Loucy (cell line): ENCODE measurements around the gene LDHB.

Experiments used
- H2AFZ ChIP-seq: fragments of 200-600 bp; sonication (generic); 2 replicates; pipeline ENCODE4 v1.6.0; 2016; ENCODE audit warnings: antibody characterized with exemption, mild to moderate bottlenecking, low read length, moderate library complexity
- H3F3A ChIP-seq: fragments of 200-600 bp; 2 replicates; pipeline ENCODE4 v1.6.0; 2016; ENCODE audit warnings: antibody characterized with exemption, low read depth, mild to moderate bottlenecking
- H3K27me3 ChIP-seq: fragments of 200-600 bp; sonication (generic); 2 replicates; pipeline ENCODE4 v1.6.1; 2014; ENCODE audit warnings: low read length, mild to moderate bottlenecking; ENCODE audit not compliant: insufficient read depth, poor library complexity, severe bottlenecking
- H3K36me3 ChIP-seq: fragments of 200-600 bp; sonication (generic); 2 replicates; pipeline ENCODE4 v1.6.1; 2016; ENCODE audit warnings: low read length; ENCODE audit not compliant: insufficient read depth
- H3K4me1 ChIP-seq: fragments of 200-600 bp; sonication (generic); 2 replicates; pipeline ENCODE4 v1.5.1; 2014; ENCODE audit warnings: low read length, mild to moderate bottlenecking; ENCODE audit not compliant: insufficient read depth, poor library complexity, severe bottlenecking
- H3K4me2 ChIP-seq: fragments of 200-600 bp; sonication (generic); 2 replicates; pipeline ENCODE4 v1.6.0; 2014; ENCODE audit warnings: antibody characterized with exemption, low read length, low read depth, mild to moderate bottlenecking; ENCODE audit not compliant: poor library complexity, severe bottlenecking
- H3K4me3 ChIP-seq: fragments of 200-600 bp; sonication (generic); 2 replicates; pipeline ENCODE4 v1.5.1; 2014; ENCODE audit warnings: low read length, mild to moderate bottlenecking, mixed read lengths; ENCODE audit not compliant: poor library complexity, severe bottlenecking
- H3K79me2 ChIP-seq: fragments of 200-600 bp; sonication (generic); 2 replicates; pipeline ENCODE4 v1.6.1; 2014; ENCODE audit warnings: low read length; ENCODE audit not compliant: insufficient read depth
- H3K9ac ChIP-seq: fragments of 200-600 bp; sonication (generic); 2 replicates; pipeline ENCODE4 v1.6.0; 2014; ENCODE audit warnings: mild to moderate bottlenecking, low read depth, low read length, moderate library complexity; ENCODE audit not compliant: poor library complexity, severe bottlenecking
- H3K9me2 ChIP-seq: fragments of 200-600 bp; sonication (generic); replicated peaks from 2 replicates; pipeline ENCODE4 v1.6.1; 2016; ENCODE audit warnings: low read depth, low read length, mixed read lengths
- H3K9me3 ChIP-seq: fragments of 200-600 bp; sonication (generic); 2 replicates; pipeline ENCODE4 v1.6.1; 2014; ENCODE audit warnings: mild to moderate bottlenecking, antibody characterized with exemption, low read length, low read depth; ENCODE audit not compliant: insufficient read depth
- H4K20me1 ChIP-seq: fragments of 200-600 bp; sonication (generic); 2 replicates; pipeline ENCODE4 v1.6.0; 2014; ENCODE audit warnings: antibody characterized with exemption, low read length, mild to moderate bottlenecking; ENCODE audit not compliant: insufficient read depth, poor library complexity, severe bottlenecking
- EZH2phosphoT487 ChIP-seq: fragments of 200-600 bp; IDR thresholded peaks from 2 replicates; pipeline ENCODE4 v1.6.1; 2018; ENCODE audit warnings: antibody characterized with exemption, mild to moderate bottlenecking, moderate library complexity, borderline replicate concordance
- TF ChIP-seq, protein P1 (sequence below): fragments of 200-600 bp; sonication (generic); conservative IDR thresholded peaks from 2 replicates; pipeline ENCODE4 v1.5.1; 2014; ENCODE audit warnings: mild to moderate bottlenecking, antibody characterized with exemption, low read length

Gene LDHB

DNA sequence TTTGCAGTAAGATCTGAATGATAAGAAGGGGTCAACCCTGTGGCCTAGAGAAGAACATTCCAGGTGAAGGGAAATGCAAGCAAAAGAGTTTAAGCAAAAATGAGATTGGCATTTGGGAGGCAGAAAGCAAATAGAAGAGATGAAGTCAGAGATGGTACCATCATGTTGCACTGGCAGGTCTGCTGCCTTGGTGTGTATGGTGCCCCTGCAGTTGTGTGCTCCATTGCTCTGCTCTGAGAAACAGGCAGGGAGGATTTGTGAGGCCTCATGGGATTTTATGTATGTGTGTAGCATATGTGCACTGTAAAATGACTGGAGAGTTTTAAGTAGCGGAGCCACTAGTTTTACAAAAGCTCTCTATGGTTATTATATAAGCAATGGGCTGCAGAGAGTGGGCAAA lies 6.6 kb downstream of the LDHB start:
- Histone ChIP-seq H3K36me3 (peaks cover 83% of the 10 kb centered on the region), H3K27me3 (no peaks in the 10 kb centered on the region), H3K9me3 (no peaks in the 10 kb centered on the region), H4K20me1 (peaks cover 83% of the 10 kb centered on the region), H3K4me1 (peaks cover 59% of the 10 kb centered on the region), H3K4me3 (peak overlapping the region; percentile 97), H3K9me2 (no peaks in the 10 kb centered on the region), H2AFZ (no peak overlapping the region), H3F3A (no peaks in the 10 kb centered on the region), H3K79me2 (peaks cover 94% of the 10 kb centered on the region), H3K4me2 (peak overlapping the region; percentile 95), H3K9ac (peak overlapping the region; percentile 2)
- TF ChIP-seq, protein P1, sequence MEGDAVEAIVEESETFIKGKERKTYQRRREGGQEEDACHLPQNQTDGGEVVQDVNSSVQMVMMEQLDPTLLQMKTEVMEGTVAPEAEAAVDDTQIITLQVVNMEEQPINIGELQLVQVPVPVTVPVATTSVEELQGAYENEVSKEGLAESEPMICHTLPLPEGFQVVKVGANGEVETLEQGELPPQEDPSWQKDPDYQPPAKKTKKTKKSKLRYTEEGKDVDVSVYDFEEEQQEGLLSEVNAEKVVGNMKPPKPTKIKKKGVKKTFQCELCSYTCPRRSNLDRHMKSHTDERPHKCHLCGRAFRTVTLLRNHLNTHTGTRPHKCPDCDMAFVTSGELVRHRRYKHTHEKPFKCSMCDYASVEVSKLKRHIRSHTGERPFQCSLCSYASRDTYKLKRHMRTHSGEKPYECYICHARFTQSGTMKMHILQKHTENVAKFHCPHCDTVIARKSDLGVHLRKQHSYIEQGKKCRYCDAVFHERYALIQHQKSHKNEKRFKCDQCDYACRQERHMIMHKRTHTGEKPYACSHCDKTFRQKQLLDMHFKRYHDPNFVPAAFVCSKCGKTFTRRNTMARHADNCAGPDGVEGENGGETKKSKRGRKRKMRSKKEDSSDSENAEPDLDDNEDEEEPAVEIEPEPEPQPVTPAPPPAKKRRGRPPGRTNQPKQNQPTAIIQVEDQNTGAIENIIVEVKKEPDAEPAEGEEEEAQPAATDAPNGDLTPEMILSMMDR, result no peak
- no peak for TF ChIP-seq EZH2phosphoT487

DNA sequence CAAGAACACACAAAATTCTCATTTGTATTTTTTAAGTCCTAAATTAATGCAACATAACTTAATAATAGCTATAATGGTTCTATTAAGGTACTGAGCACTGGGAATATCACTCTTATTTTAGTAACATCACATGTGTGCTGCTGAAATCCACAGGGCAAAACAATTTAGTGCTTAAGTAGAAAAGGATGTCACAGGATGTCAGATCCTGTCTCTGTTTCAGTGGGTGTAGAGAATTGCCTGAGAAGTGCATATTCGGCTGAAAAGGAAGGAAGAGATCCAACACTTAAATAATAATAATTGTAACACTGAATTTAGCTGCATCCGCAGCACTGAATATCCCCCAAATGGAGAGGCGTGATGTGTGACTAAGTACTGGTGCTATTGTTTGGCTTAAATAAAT lies 8.6 kb downstream of the LDHB start:
- Histone ChIP-seq H3K36me3 (peaks cover 94% of the 10 kb centered on the region), H3F3A (no peaks in the 10 kb centered on the region), H3K27me3 (no peaks in the 10 kb centered on the region), H3K4me3 (no peak overlapping the region), H3K9me2 (no peaks in the 10 kb centered on the region), H3K9ac (no peak overlapping the region), H3K4me2 (peak overlapping the region; percentile 38), H3K4me1 (peaks cover 42% of the 10 kb centered on the region), H2AFZ (no peak overlapping the region), H3K79me2 (peaks cover 83% of the 10 kb centered on the region), H3K9me3 (no peaks in the 10 kb centered on the region), H4K20me1 (peaks cover 70% of the 10 kb centered on the region)
- TF ChIP-seq, protein P1, result no peak
- TF ChIP-seq EZH2phosphoT487, result no peak

DNA sequence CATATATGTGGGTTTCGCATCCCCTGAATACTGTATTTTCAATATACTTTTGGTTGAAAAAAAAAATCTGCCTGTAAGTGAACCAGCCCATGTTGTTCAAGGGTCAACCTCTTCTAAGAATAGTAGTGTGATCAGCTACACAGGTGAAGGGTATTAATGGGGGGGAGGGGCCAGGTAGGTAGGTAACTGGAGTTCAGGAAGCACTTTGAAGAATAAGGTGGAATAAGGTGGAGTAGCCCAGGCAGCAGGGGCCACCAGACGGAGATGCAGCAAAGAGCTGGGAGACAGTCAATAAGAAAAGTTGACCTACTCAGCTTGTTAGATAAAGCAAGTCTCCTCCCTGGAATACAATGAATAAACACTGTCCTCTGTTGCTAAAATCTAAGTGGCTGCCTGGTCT lies 9.3 kb downstream of the LDHB start:
- peaks cover 38% of the 10 kb centered on the region for H3K4me1 ChIP-seq
- TF ChIP-seq, protein P1, result no peak
- H3K27me3 ChIP-seq, result no peaks in the 10 kb centered on the region
- H3K4me2 ChIP-seq, result peak overlapping the region; percentile 38
- no peak overlapping the region for H3K9ac ChIP-seq
- H3K9me3 ChIP-seq, result no peaks in the 10 kb centered on the region
- no peak overlapping the region for H2AFZ ChIP-seq
- H4K20me1 ChIP-seq, result peaks cover 70% of the 10 kb centered on the region
- peaks cover 83% of the 10 kb centered on the region for H3K79me2 ChIP-seq
- no peaks in the 10 kb centered on the region for H3F3A ChIP-seq
- H3K9me2 ChIP-seq, result no peaks in the 10 kb centered on the region
- no peak overlapping the region for H3K4me3 ChIP-seq
- peaks cover 94% of the 10 kb centered on the region for H3K36me3 ChIP-seq
